HepG2 (cell line): ENCODE data around the gene SBSN. TPM values are rescaled to one million over a fixed set of nuclear protein-coding genes. Genes with fewer than 3 reads are reported as not detected.

Experiments
- AGO1 ChIP-seq: fragments of 200-400 bp; formaldehyde crosslinking; IDR thresholded peaks from 2 replicates; pipeline ENCODE4 v1.6.1; 2017; ENCODE audit warnings: mild to moderate bottlenecking, low read depth, low read length, moderate library complexity; ENCODE audit not compliant: poor library complexity, severe bottlenecking
- CBX5 ChIP-seq: sonication (generic); formaldehyde crosslinking; IDR thresholded peaks from 2 replicates; pipeline ENCODE4 v1.4.0; 2020; ENCODE audit warnings: missing genetic modification reagents, borderline replicate concordance
- CCDC6 ChIP-seq: sonication (generic); formaldehyde crosslinking; IDR thresholded peaks from 2 replicates; pipeline ENCODE4 v1.8.1; 2022; ENCODE audit warnings: mild to moderate bottlenecking, missing genetic modification reagents, moderate library complexity
- CHCHD3 ChIP-seq: sonication (generic); formaldehyde crosslinking; IDR thresholded peaks from 2 replicates; pipeline ENCODE4 v1.8.0; 2022; ENCODE audit warnings: mild to moderate bottlenecking, missing genetic modification reagents, moderate library complexity
- CREB1 ChIP-seq, 2 experiments: fragments of 450-650 bp in 1 of 2; IDR thresholded peaks; 2 replicates each; pipeline ENCODE4 v1.6.1; 2016 to 2017; ENCODE audit warnings: control low read depth in 1 of 2, mild to moderate bottlenecking in 1 of 2, missing compliant biosample characterization in 1 of 2, missing genetic modification characterization in 1 of 2
- ETV6 ChIP-seq: sonication (generic); formaldehyde crosslinking; conservative IDR thresholded peaks from 2 replicates; pipeline ENCODE4 v1.4.0; 2020; ENCODE audit warnings: missing genetic modification reagents
- GTF2F1 ChIP-seq: fragments of 150-350 bp; IDR thresholded peaks from 2 replicates; pipeline ENCODE4 v1.6.1; 2014; ENCODE audit warnings: low read length
- JUND ChIP-seq: sonication (generic); formaldehyde crosslinking; IDR thresholded peaks from 2 replicates; pipeline ENCODE4 v1.8.0; 2022; ENCODE audit warnings: mild to moderate bottlenecking, missing genetic modification reagents
- KAT7 ChIP-seq: IDR thresholded peaks from 2 replicates; pipeline ENCODE4 v1.6.1; 2018; ENCODE audit warnings: borderline replicate concordance, missing compliant biosample characterization
- KDM5A ChIP-seq: fragments of 200-600 bp; sonication (generic); IDR thresholded peaks from 2 replicates; pipeline ENCODE4 v1.7.0; 2018; ENCODE audit warnings: antibody characterized with exemption, mild to moderate bottlenecking, low read length, borderline replicate concordance
- MLXIP ChIP-seq: sonication (generic); formaldehyde crosslinking; IDR thresholded peaks from 2 replicates; pipeline ENCODE4 v1.9.0; 2021; ENCODE audit warnings: missing genetic modification reagents, borderline replicate concordance
- MXI1 ChIP-seq: IDR thresholded peaks from 3 replicates; pipeline ENCODE4 v1.6.1; 2012; ENCODE audit warnings: low read depth, low read length, inconsistent platforms, borderline replicate concordance
- NFATC3 ChIP-seq: sonication (generic); formaldehyde crosslinking; IDR thresholded peaks from 2 replicates; pipeline ENCODE4 v1.5.1; 2020; ENCODE audit warnings: mild to moderate bottlenecking, missing genetic modification reagents
- PCBP1 ChIP-seq: fragments of 200-400 bp; formaldehyde crosslinking; IDR thresholded peaks from 2 replicates; pipeline ENCODE4 v1.6.1; 2017; ENCODE audit warnings: mild to moderate bottlenecking, low read depth, low read length, borderline replicate concordance
- POGZ ChIP-seq: sonication (generic); formaldehyde crosslinking; IDR thresholded peaks from 2 replicates; pipeline ENCODE4 v1.4.0; 2020; ENCODE audit warnings: mild to moderate bottlenecking, missing genetic modification reagents
- TARDBP ChIP-seq: sonication (generic); formaldehyde crosslinking; IDR thresholded peaks from 2 replicates; pipeline ENCODE4 v1.8.0; 2022; ENCODE audit warnings: mild to moderate bottlenecking, missing genetic modification reagents
- TGIF2 ChIP-seq: IDR thresholded peaks from 2 replicates; pipeline ENCODE4 v1.6.1; 2016; ENCODE audit warnings: control low read depth, missing compliant biosample characterization
- ZBTB25 ChIP-seq: IDR thresholded peaks from 2 replicates; pipeline ENCODE4 v1.6.1; 2018; ENCODE audit warnings: missing genetic modification reagents
- ZNF138 ChIP-seq: sonication (generic); formaldehyde crosslinking; IDR thresholded peaks from 2 replicates; pipeline ENCODE4 v1.5.0; 2020; ENCODE audit warnings: mild to moderate bottlenecking, low read depth, missing genetic modification reagents
- ZNF503 ChIP-seq: sonication (generic); formaldehyde crosslinking; IDR thresholded peaks from 2 replicates; pipeline ENCODE4 v1.4.0; 2020; ENCODE audit warnings: missing genetic modification reagents
- ZNF790 ChIP-seq: sonication (generic); formaldehyde crosslinking; IDR thresholded peaks from 2 replicates; pipeline ENCODE4 v1.8.0; 2022; ENCODE audit warnings: missing genetic modification reagents, mild to moderate bottlenecking, borderline replicate concordance
- polyA plus RNA-seq, 8 experiments: library from polyadenylated mRNA; depleted of rRNA in 3 of 8; stranded (reverse) in 7 of 8; unstranded in 1 of 8; fragments of >200 nt; fragmentation: Illumina TruSeq in 4 of 8; extraction: Trizol in 4 of 8; gene quantifications; 2 replicates each; pipeline versions ENCODE4 v1.2.1 to v1.2.3, GENCODE V29; 2011 to 2016; ENCODE audit warnings: low read depth in 4 of 8, missing spikeins in 1 of 8, mixed read lengths in 1 of 8; ENCODE audit not compliant: insufficient read depth in 1 of 8
- total RNA-seq, 5 experiments: library from RNA; depleted of rRNA; stranded (reverse); fragments of >200 nt; fragmentation: Illumina TruSeq; extraction: Trizol; gene quantifications; 2 replicates each; pipeline ENCODE4 v1.2.3, GENCODE V29; 2016; ENCODE audit warnings: low read depth in 1 of 5
- TF ChIP-seq, protein P1 (sequence below): IDR thresholded peaks from 2 replicates; pipeline ENCODE4 v1.6.1; 2016

The SBSN gene
- total and polyA plus RNA-seq, 2 of the 13 experiments (the other 11 are each of a cell fraction or from before 2014, with no cell fraction given): not detected

GRCh38 chr19:35545001-35545854 is 17.1 kb upstream of the SBSN start, which contains the start of gene TMEM147 (continued):
- TF ChIP-seq ZNF503 (CRISPR knock-in tag) (0 out of 2 replicates have a peak, but pooled peaks have one; percentile 47), CREB1 (IDR thresholded peaks at IDR 0.05) (peak; percentile 99), CREB1 (CRISPR knock-in tag; IDR thresholded peaks at IDR 0.05) (peak; percentile 96), CHCHD3 (0 out of 2 replicates have a peak, but pooled peaks have one; percentile 40), ETV6 (CRISPR knock-in tag) (0 out of 2 replicates have a peak, but pooled peaks have one; percentile 23), KDM5A (peak; percentile 70; the same call in 1 of the 2 replicates), ZNF790 (CRISPR knock-in tag) (peak; percentile 82; the same call in 1 of the 2 replicates), JUND (peak; percentile 15; the same call in 1 of the 2 replicates), AGO1 (no peak), ZBTB25 (CRISPR knock-in tag) (peak; percentile 20; the same call in 1 of the 2 replicates), TGIF2 (peak; percentile 90), MXI1 (peak; percentile 86; the same call in 2 of the 3 replicates), MLXIP (peak; percentile 82; the same call in 1 of the 2 replicates), NFATC3 (CRISPR knock-in tag) (0 out of 2 replicates have a peak, but pooled peaks have one; percentile 32), TARDBP (CRISPR knock-in tag) (peak; percentile 81), CCDC6 (peak; percentile 63; the same call in 1 of the 2 replicates), POGZ (peak; percentile 68), CBX5 (peak; percentile 66), PCBP1 (0 out of 2 replicates have a peak, but pooled peaks have one; percentile 33), ZNF138 (CRISPR knock-in tag) (0 out of 2 replicates have a peak, but pooled peaks have one; percentile 57), GTF2F1 (no peak), KAT7 (CRISPR knock-in tag) (peak; percentile 33; the same call in 1 of the 2 replicates)
- TF ChIP-seq, protein P1, sequence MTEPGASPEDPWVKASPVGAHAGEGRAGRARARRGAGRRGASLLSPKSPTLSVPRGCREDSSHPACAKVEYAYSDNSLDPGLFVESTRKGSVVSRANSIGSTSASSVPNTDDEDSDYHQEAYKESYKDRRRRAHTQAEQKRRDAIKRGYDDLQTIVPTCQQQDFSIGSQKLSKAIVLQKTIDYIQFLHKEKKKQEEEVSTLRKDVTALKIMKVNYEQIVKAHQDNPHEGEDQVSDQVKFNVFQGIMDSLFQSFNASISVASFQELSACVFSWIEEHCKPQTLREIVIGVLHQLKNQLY (CRISPR knock-in tag): peak; percentile 51; the same call in 1 of the 2 replicates
